A673 (cell line): ENCODE data around the gene PSORS1C1. TPM values are rescaled to one million over a fixed set of nuclear protein-coding genes. Genes with fewer than 3 reads are reported as not detected.

Experiments used
- BruUV-seq: library from RNA; stranded (reverse); fragments of 400-500 nt; replicated peaks from 2 replicates; lab custom pipeline; 2021; lab: Mats Ljungman, UMichigan
- CTCF ChIA-PET: fragments of 300-600 bp; sonication (Branson Sonifier 250); formaldehyde crosslinking; loops from one replicate; lab custom pipeline; 2022; ENCODE audit warnings: antibody characterized with exemption; lab: Charles Lee
- POLR2A ChIA-PET: fragments of 300-600 bp; sonication (Branson Sonifier 250); formaldehyde crosslinking; loops from one replicate; lab custom pipeline; 2022; ENCODE audit warnings: antibody characterized with exemption; ENCODE audit not compliant: low non-redundant PET; lab: Charles Lee
- DNase-seq: peaks from one replicate; pipeline ENCODE4 v3.0.0-alpha.2; 2015; ENCODE audit warnings: low spot score
- H3K27ac ChIP-seq: fragments of 200-600 bp; sonication (generic); 2 replicates; pipeline ENCODE4 v1.5.1; 2016; ENCODE audit warnings: mixed run types, low read depth, mild to moderate bottlenecking, mixed read lengths, antibody characterized with exemption, low read length; ENCODE audit not compliant: poor library complexity, severe bottlenecking
- H3K27me3 ChIP-seq: fragments of 200-600 bp; sonication (generic); replicated peaks from 2 replicates; pipeline ENCODE4 v1.6.1; 2017; ENCODE audit warnings: mixed run types, low read depth, mild to moderate bottlenecking, mixed read lengths, antibody characterized with exemption, low read length; ENCODE audit not compliant: insufficient read depth, poor library complexity
- H3K36me3 ChIP-seq: fragments of 200-600 bp; sonication (generic); 2 replicates; pipeline ENCODE4 v1.6.1; 2016; ENCODE audit warnings: mixed run types, mild to moderate bottlenecking, mixed read lengths, antibody characterized with exemption, low read length; ENCODE audit not compliant: insufficient read depth, poor library complexity, severe bottlenecking
- H3K4me1 ChIP-seq: fragments of 200-600 bp; sonication (generic); 2 replicates; pipeline ENCODE4 v1.6.1; 2017; ENCODE audit warnings: mixed run types, mild to moderate bottlenecking, mixed read lengths, antibody characterized with exemption, low read length; ENCODE audit not compliant: insufficient read depth, poor library complexity, severe bottlenecking
- H3K4me3 ChIP-seq: fragments of 200-600 bp; sonication (generic); 2 replicates; pipeline ENCODE4 v1.5.1; 2016; ENCODE audit warnings: low read depth, mixed run types, mild to moderate bottlenecking, mixed read lengths, low read length; ENCODE audit not compliant: poor library complexity, severe bottlenecking
- H3K9me3 ChIP-seq: fragments of 200-600 bp; sonication (generic); 2 replicates; pipeline ENCODE4 v1.6.1; 2016; ENCODE audit warnings: mixed run types, low read depth, mild to moderate bottlenecking, mixed read lengths, antibody characterized with exemption, low read length; ENCODE audit not compliant: poor library complexity, severe bottlenecking
- CTCF ChIP-seq: fragments of 300-800, 200-600 bp; sonication (generic); conservative IDR thresholded peaks from 2 replicates; pipeline ENCODE4 v1.5.1; 2017; ENCODE audit warnings: low read depth, mild to moderate bottlenecking, antibody characterized with exemption, low read length, moderate library complexity, mixed read lengths
- EZH2 ChIP-seq: fragments of 200-600 bp; sonication (generic); IDR thresholded peaks from 2 replicates; pipeline ENCODE4 v1.6.1; 2017; ENCODE audit warnings: borderline replicate concordance, low read depth, mild to moderate bottlenecking, mixed read lengths, antibody characterized with exemption, low read length; ENCODE audit not compliant: poor library complexity, severe bottlenecking
- intact Hi-C: fragments of 100-400 bp; cut with micrococcal nuclease; formaldehyde crosslinking; loops from one replicate; pipeline ENCODE4 v1.10.0; 2022; ENCODE audit not compliant: unreplicated experiment
- total RNA-seq: library from RNA; stranded (reverse); gene quantifications from 2 replicates; pipeline ENCODE4 v1.2.3, GENCODE V29; 2021

The PSORS1C1 gene
- total RNA-seq, 1 experiment from 2014 or later, result not detected

- Histone ChIP-seq H3K36me3 (no peaks in the 10 kb centered on the region), H3K27ac (no peak overlapping the region), H3K4me1 (no peaks in the 10 kb centered on the region), H3K4me3 (no peak overlapping the region), H3K9me3 (no peaks in the 10 kb centered on the region), H3K27me3 (no peaks in the 10 kb centered on the region)
- no TSS peak for BruUV-seq
- ChIA-PET POLR2A (no interaction called here), CTCF (no interaction called here)
- intact Hi-C loops, result no loop called here
- TF ChIP-seq CTCF (no peak), EZH2 (no peak)
- DNase-seq, result no peak
Observed at GRCh38 chr6:31178143-31179041, 63.8 kb downstream of the PSORS1C1 start.

GRCh38 chr6:31179042-31179386, 64.4 kb downstream of the PSORS1C1 start:
- H3K36me3 ChIP-seq, result no peaks in the 10 kb centered on the region
- H3K4me3 ChIP-seq, result no peak overlapping the region
- no peaks in the 10 kb centered on the region for H3K27me3 ChIP-seq
- POLR2A ChIA-PET, result no interaction called here
- DNase-seq, result no peak
- intact Hi-C loops, result no loop called here
- CTCF ChIA-PET, result no interaction called here
- H3K27ac ChIP-seq, result no peak overlapping the region
- H3K4me1 ChIP-seq, result no peaks in the 10 kb centered on the region
- BruUV-seq, result no TSS peak
- H3K9me3 ChIP-seq, result no peaks in the 10 kb centered on the region
- TF ChIP-seq EZH2 (no peak), CTCF (no peak)

- Histone ChIP-seq H3K9me3 (no peaks in the 10 kb centered on the region), H3K4me3 (no peak overlapping the region), H3K36me3 (no peaks in the 10 kb centered on the region), H3K27me3 (no peaks in the 10 kb centered on the region), H3K4me1 (no peaks in the 10 kb centered on the region), H3K27ac (no peak overlapping the region)
- BruUV-seq, result no TSS peak
- intact Hi-C loops, result no loop called here
- DNase-seq, result no peak
- ChIA-PET POLR2A (no interaction called here), CTCF (no interaction called here)
- no peak for TF ChIP-seq CTCF
- no peak for TF ChIP-seq EZH2
Observed at GRCh38 chr6:31179896-31180295, 65.3 kb downstream of the PSORS1C1 start.
